K562 treated with DMSO at 1 percent for 48 hours (cell line): ENCODE data around the gene TRIM14. TPM values are rescaled to one million over a fixed set of nuclear protein-coding genes. Genes with fewer than 3 reads are reported as not detected.

Experiments
- total RNA-seq: library from RNA; unstranded; fragments of 300-600 nt; gene quantifications from 2 replicates; pipeline ENCODE4 v1.2.3, GENCODE V29; 2022; ENCODE audit warnings: low replicate concordance; ENCODE audit errors: extremely low read depth

The TRIM14 gene, protein sequence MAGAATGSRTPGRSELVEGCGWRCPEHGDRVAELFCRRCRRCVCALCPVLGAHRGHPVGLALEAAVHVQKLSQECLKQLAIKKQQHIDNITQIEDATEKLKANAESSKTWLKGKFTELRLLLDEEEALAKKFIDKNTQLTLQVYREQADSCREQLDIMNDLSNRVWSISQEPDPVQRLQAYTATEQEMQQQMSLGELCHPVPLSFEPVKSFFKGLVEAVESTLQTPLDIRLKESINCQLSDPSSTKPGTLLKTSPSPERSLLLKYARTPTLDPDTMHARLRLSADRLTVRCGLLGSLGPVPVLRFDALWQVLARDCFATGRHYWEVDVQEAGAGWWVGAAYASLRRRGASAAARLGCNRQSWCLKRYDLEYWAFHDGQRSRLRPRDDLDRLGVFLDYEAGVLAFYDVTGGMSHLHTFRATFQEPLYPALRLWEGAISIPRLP
- total RNA-seq, result not detected in 2 replicates

DNA sequence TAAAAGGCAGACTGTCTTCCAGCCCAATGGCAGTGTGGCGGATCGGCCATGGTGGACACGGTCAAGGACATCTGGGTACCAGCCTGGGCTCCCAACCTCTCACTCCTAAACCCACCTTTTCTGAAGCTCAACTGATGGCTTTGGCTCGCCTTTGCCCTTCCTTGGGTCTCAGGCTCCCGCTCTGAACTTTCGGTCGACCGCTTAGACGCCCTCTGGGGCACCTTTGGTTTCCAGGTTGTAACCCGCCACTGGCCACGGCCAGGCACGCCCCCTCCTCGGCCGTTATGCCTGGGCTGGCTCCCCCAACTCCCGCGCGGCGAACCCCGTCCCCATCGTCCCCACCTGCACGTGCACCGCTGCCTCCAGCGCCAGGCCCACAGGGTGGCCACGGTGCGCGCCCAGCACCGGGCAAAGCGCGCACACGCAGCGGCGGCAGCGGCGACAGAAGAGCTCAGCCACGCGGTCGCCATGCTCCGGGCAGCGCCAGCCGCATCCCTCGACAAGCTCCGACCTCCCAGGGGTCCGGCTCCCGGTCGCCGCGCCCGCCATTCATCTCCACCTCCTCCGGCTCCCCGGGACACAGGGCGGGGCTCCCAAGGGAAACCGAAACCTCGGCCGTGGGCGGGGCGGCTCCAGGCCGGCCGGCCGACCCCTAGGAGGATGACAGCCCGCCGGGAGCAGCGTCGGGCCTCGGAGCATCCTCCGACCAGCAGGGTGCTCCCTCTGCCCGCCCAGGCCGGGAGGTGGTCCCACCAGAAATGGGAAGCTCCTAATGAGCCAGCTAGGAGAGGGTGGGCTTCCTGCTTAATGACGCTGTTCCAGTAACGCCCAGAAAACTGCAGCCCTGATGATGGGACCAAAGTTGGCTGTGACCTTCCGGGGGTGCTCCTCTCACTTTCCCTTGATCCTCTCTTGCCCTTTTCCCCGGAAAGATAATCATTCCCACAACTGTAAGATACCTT is at the start of gene TRIM14:
TSS of gene TRIM14 (minus strand) at position 583 of the 962 bp plus-strand sequence. CDS start at position 549, 34 bp downstream.

DNA sequence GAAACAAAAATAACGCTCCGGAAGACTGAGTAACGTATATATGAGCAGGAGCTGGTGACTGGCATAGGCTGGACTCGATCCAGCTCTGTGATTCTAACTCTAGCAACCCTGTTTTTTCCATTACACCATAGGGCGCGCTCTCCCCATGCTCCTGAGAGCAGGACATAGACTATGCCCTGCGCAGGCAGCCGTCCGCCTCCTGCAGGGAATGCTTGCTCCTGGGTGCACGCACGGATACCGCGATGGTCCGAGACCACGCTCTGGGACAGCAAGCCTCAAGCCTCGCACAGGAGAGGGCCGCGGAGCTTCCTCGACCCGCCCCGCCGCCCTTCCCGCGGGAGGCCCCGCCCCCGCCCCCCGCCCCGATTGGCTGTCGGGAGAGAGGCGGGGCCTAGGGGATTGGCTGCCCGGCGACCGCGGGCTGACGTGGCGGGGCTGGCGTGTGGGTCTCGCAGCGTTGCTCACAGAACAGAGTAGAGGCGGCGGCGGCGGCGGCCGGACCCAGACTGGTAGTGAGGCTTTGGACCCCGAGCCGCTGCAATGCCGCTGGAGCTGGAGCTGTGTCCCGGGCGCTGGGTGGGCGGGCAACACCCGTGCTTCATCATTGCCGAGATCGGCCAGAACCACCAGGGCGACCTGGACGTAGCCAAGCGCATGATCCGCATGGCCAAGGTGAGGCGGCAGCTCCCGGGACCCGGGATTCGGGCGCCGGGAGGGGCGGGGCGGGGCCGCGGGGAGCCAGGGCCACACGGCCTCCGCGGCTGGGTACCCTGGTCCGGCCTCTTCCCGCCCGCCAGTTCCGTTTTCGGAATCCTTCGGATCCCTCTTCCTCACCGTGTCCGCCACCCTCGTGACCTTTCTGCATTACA is 62.5 kb downstream of the TRIM14 start, which contains the start of gene NANS:
TSS of gene NANS (plus strand) at position 464 of the 869 bp plus-strand sequence. CDS start at position 541, 77 bp downstream.

Other genes starting within 250 kb of the TRIM14 start
- gene TRMO, start 196.7 kb downstream of the TRIM14 start, total RNA-seq, result not detected in 2 replicates
- not detected in 2 replicates for gene HEMGN, start 181.1 kb downstream of the TRIM14 start, total RNA-seq
- 397 TPM in 1 of 2 replicates, not detected in the other for gene ANP32B, start 135.9 kb downstream of the TRIM14 start, total RNA-seq
- gene NANS, start 62.5 kb downstream of the TRIM14 start, total RNA-seq, result 405 TPM in 1 of 2 replicates, not detected in the other
- not detected in 2 replicates for gene CORO2A, start 73.4 kb upstream of the TRIM14 start, total RNA-seq
- not detected in 2 replicates for gene TBC1D2, start 136.4 kb upstream of the TRIM14 start, total RNA-seq